CD4-positive, alpha-beta T cell treated with Interleukin-1 beta for 1 hour (primary cell): ENCODE measurements around the gene MRPS10.
"Not testable (repeated sequence)": the region's sequence is repeated elsewhere in the genome, so short reads cannot be mapped to it uniquely, and the experiment has no call there.

Experiments
- DNase-seq, 2 donors: peaks; one replicate each; pipeline ENCODE4 v3.0.0-alpha.2; 2020 to 2022

The MRPS10 gene

GRCh38 chr6:42173101-42173500, 44.6 kb downstream of the MRPS10 start, which contains the start of gene GUCA1A:
GUCA1A (plus strand) TSS chr6:42173364; CDS start chr6:42173614, 250 bp downstream.
- DNase-seq: no peak

- DNase-seq: no peak
Observed at GRCh38 chr6:42171813-42172581, 45.7 kb downstream of the MRPS10 start.

- DNase-seq: not testable (repeated sequence)
Observed at GRCh38 chr6:42169780-42170179, 47.9 kb downstream of the MRPS10 start.

GRCh38 chr6:42168650-42169049, 49.0 kb downstream of the MRPS10 start:
- no peak for DNase-seq

GRCh38 chr6:42166444-42167141, 51.1 kb downstream of the MRPS10 start:
- peak; percentile 66 to 77 for DNase-seq

GRCh38 chr6:42165016-42165415, 52.6 kb downstream of the MRPS10 start:
- DNase-seq: no peak

DNA sequence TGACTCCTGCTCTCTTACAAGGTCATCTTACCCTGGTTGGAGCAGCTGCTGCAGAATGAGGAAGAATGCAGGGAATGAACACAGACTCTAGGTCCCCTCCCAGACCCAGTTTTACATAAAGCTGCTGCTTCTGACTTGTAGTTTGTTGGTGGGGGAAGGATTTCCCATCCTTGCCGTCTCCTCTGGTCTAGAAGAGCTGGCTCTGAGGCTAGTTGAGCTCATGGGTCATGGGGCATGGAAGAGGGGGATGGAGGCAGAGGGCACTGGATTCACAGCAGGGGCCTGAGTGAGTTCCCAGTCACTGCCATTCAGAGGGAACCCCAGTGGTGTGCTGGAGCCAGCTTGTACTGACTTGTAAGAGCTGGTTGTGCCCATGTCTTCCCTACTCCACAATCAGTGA, 53.7 kb downstream of the MRPS10 start:
- DNase-seq: no peak

DNA sequence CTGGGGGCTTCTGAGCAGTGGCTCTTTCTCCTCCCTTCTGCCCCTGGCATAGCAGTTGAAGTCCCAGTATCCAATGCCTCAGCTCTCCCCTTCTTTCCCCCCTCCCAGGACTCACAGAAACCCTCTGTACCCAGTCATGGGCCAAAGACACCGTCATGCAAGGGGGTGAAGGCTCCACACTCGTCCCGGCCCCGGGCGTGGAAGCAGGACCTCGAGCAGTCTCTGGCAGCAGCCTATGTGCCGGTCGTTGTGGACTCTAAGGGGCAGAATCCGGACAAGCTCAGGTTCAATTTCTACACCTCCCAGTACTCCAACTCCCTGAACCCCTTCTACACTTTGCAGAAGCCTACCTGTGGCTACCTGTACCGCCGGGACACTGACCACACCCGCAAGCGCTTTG, 54.8 kb downstream of the MRPS10 start:
- DNase-seq: no peak

GRCh38 chr6:42162384-42162783, 55.3 kb downstream of the MRPS10 start:
- no peak for DNase-seq

DNA sequence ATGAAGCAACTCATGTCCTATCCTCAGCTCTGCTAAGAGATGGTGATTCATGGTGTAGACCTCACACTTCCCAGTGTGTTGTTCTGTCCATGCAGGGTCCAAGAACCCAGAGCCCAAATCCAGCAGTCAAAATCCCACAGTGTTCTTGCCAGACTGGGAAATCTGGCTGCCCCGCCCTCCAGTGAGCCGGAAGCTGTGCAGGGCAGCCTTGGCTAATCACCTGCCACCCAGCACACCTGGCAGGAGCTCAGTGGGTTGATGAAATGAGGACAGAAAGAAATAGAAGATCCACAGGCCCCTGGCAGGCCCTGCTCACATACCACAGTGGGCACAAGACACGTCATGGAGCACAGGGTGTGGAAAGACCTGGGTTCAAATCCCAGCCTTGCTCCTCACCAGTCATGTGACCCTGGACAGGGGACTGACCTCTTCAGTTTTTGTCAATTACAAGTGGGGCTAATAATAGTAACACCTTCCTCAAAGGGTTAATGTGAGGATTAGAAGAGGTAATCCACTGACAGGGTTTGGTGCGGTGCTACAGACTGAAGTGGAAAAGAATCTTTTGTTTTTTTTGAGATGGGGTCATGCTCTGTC, 58.1 kb downstream of the MRPS10 start:
- DNase-seq: no peak

- DNase-seq: no peak
Observed at GRCh38 chr6:42158631-42159030, 59.0 kb downstream of the MRPS10 start.

DNA sequence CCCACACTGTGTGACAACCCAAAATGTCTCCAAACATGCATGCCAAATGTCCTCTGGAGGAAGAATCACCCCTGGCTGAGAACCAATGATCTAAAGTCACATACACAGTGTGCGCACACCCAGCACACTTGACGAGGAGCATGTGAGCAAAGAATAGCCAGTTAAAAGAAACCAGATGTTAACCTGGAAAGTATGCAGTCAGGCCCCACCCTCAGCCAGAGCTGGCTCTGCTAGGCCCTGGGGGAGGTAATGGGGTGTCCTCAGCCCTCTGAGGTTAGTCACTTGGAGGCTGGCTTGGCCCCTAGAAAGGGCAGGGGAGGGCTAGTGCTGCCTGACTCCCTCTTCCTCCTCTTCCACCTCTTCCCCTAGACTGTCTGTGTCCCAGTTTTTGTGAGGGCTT, 59.6 kb downstream of the MRPS10 start:
- DNase-seq: no peak
